Cardiac fibroblast (primary cell): ENCODE results near the gene ALKAL2.
A peak's percentile ranks its signal among the peaks of the same experiment; 100 is the strongest.

Experiments used
- DNase-seq, 2 donors: peaks; one replicate each; pipeline versions ENCODE4 v3.0.0 to v3.0.0-alpha.2; 2010; ENCODE audit warnings: low read depth in 2 of 2
- H3K4me3 ChIP-seq, 2 donors: replicated peaks in 1 of 2; 1 replicate in 1 of 2; 2 replicates in 1 of 2; pipeline ENCODE4 v1.5.1; 2011; ENCODE audit warnings: low read depth in 2 of 2, low read length in 2 of 2, mild to moderate bottlenecking in 2 of 2, moderate library complexity in 1 of 2
- TF ChIP-seq, protein P1 (sequence below): IDR thresholded peaks from one replicate; pipeline ENCODE4 v1.5.1; 2011; ENCODE audit warnings: low read depth, mild to moderate bottlenecking, low read length, inconsistent platforms

ALKAL2 gene

DNA sequence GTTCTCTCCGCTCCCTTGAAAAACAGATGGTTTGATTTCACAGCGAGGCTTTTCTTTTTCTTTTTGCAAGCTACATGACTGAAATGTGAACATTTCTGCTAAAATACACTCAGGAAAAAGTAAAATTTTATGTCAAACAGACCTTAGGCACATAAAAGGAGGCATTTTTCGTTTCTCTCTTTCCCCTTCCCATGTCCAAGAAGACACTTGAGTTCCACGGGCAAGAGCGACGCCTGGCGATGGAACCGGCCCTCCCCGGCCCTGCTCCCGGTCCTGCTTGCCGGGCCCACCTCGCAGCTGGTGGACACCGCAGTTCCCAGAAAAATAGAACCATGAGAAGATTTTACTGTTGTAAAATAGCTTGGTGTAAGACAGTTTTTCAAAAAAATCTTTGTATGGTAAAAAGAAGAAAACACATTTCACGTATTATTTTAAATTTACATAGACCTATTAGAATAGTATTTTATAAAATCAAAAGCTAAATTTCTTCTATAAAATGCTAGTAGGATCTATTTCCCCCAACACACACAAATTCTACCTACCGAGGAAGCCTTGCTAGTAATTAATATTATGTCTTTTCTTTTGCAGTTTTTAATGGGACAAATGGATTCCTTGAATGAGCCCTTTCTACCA is 2.3 kb upstream of the ALKAL2 start:
- H3K4me3 ChIP-seq, result peak overlapping the region; percentile 46 to 54
- DNase-seq, result peak; percentile 82 to 84
- TF ChIP-seq, protein P1, sequence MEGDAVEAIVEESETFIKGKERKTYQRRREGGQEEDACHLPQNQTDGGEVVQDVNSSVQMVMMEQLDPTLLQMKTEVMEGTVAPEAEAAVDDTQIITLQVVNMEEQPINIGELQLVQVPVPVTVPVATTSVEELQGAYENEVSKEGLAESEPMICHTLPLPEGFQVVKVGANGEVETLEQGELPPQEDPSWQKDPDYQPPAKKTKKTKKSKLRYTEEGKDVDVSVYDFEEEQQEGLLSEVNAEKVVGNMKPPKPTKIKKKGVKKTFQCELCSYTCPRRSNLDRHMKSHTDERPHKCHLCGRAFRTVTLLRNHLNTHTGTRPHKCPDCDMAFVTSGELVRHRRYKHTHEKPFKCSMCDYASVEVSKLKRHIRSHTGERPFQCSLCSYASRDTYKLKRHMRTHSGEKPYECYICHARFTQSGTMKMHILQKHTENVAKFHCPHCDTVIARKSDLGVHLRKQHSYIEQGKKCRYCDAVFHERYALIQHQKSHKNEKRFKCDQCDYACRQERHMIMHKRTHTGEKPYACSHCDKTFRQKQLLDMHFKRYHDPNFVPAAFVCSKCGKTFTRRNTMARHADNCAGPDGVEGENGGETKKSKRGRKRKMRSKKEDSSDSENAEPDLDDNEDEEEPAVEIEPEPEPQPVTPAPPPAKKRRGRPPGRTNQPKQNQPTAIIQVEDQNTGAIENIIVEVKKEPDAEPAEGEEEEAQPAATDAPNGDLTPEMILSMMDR, result peak; percentile 83

- DNase-seq, result peak in 1 of 2 donors; percentile 9
- TF ChIP-seq, protein P1, result no peak
- H3K4me3 ChIP-seq, result peak overlapping the region; percentile 46 to 54
Measured at GRCh38 chr2:289362-290089, 1.6 kb upstream of the ALKAL2 start.

DNA sequence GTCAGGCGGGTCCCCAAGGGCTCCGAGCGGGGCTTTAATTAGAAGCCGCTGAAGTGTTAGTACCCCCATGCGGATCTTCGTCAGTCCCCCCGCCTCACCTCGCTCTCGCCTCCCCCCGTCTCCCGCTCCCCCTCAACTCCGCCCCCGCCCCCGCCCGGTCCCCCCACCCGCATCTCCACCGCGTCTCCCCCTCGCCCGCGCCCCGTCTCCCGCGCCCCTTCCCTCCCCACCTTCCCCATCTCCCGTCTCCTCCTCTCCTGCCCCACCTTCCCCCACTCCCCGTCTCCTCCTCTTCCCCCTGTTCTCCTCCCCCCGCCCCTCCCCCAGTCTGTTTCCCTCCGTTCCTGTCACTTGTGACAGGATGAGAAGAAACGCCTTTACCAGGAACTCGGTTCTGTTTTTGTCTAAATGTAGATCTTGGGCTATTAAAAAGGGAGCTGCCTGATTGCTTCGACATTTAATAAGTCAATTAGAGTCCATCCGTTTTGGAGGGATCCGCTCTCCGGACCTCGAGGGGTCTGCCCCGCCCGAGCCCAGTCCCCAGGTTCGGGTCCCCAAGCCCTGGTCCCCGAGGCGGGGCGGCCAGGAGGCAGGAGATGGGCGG is 969 bp upstream of the ALKAL2 start:
- peak overlapping the region in 1 of 2 donors; percentile 54 for H3K4me3 ChIP-seq
- TF ChIP-seq, protein P1, result no peak
- no peak for DNase-seq

DNA sequence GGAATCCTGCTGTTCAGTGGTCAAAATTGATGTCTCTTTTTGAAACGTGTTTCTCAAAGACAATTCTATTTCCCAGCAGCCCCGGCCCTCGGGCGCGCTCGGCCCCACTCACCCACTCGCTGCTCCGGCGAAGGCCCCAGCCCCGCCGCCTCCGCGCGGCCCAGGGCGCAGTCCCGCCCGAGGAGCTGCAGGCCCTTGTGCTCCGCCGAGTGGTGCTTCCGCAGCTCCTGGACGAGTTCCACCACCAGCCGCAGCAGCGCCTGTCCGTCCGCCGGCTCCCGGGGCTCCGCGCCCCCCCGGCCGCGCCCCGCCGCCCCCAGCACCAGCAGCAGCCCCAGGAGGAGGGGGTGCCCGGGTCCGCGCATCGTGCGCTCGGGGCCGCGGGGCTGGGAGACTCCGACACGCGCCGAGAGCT is 413 bp downstream of the ALKAL2 start:
- peak; percentile 23 to 46 for DNase-seq
- TF ChIP-seq, protein P1, result no peak
- peak overlapping the region; percentile 3 to 14 for H3K4me3 ChIP-seq

DNA sequence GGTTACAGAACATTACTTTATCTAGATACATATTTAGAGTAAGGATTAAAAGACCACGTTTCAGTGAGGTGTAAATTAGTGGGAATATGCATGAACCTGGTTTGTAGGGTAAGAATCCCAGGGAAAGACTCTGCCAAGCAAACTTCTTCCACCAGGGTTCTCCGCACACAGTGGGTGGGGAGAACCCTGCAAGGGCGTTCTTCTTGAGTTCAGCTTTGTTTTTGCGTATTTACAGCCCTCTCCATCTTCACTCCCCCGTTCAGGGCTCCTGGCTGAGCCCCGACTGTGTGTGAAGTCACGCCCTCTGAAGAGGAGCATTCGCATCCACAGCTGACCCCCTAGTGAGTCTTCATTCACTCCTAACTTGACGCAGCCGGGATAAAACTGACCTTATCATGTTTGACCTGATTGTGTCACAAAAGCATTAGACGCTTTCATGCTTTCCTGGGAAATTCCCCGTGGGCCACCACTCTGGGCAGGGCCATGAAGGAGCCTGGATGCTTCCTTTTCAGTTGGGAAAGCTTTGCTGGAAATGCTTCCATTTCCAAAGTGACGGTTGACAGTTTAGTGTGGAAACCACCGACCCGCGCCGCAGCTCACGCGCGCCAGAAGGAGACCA is 1.0 kb downstream of the ALKAL2 start:
- no peak overlapping the region for H3K4me3 ChIP-seq
- TF ChIP-seq, protein P1, result no peak
- peak in 1 of 2 donors; percentile 20 for DNase-seq

DNA sequence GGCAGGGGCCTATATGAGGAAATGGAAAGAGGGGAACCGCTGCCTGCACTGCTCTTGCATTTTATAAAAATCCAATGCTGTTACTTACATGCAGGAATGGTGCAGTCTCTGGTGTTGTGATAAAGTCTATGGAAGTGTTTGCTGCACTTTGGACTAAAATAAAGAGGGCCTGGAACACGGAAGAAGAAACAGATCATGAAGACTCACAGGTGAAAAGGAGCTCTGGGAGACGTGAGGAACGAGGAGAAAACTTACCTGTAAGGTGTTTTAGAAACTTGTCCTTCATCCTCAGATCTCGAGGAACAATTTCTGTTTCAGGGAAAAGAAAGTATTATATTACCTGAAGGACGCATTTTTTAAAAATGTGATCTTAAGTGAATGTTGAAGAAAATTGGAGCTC is 1.9 kb downstream of the ALKAL2 start:
- TF ChIP-seq, protein P1, result no peak
- H3K4me3 ChIP-seq, result no peak overlapping the region
- no peak for DNase-seq
